NCI-H748 treated with DMSO at 0.1 percent for 48 hours (cell line): Measurements from ENCODE around the gene THSD4.
"Not testable (repeated sequence)": the region's sequence is repeated elsewhere in the genome, so short reads cannot be mapped to it uniquely, and the experiment has no call there.

Experiments
- DNase-seq: peaks from one replicate; lab custom pipeline; 2025; lab: John Stamatoyannopoulos, UW

Gene THSD4

DNA sequence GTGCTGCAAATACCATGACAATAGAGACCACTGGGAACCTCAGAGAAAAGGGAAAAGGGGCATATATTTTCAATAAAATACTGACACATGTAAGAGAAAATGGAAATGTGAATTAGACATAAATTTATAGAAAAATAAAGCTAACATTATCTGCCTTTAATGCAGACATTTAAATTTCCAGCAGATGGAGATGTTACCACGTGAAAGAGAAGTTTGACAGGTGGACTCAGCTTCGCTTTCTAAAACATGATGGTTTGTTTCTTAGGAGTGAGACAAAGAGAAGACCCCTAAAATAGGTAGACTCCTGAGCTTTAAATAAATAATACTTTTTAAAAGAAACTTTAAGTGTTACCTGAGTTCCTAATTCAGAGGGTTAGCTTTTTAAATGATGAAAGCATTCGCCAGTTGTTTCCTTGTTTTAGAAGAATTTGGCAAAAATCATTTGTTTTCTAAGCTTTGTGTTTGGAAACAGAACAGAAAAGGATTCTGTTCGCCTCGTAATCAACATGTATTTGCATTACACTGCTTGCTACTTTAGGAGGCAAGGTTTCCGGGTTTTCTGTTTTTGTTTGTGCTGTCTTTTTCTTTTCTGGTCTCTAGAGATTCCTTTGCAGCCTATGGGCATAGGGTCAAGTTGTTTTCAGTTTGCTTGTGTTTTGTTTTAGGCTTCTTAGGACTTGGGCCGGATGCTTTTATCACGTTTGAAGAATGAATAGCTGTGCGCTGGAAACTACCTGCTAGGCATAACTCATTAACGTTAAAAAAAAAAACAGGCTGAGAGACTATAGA lies 271.4 kb downstream of the THSD4 start:
- DNase-seq, result no peak

DNA sequence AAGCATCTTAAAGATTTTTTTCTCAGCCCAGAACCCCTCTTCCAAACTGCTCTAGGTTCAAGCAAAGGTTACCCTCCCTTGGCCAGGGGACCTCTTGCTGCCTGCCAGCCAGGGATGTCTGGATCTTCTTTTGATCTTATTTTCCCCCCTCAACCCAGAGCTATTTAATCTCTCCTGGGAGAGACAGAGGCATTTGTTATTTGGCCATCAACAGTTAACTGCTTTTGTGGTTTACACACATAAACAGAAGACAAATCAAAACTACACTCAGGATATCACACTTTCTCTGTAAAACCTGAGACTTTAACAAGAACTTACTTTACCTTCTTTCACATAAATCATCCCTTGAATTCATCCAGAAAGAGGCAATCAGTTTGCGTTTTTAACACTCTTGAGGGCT lies 272.5 kb downstream of the THSD4 start:
- no peak for DNase-seq

DNA sequence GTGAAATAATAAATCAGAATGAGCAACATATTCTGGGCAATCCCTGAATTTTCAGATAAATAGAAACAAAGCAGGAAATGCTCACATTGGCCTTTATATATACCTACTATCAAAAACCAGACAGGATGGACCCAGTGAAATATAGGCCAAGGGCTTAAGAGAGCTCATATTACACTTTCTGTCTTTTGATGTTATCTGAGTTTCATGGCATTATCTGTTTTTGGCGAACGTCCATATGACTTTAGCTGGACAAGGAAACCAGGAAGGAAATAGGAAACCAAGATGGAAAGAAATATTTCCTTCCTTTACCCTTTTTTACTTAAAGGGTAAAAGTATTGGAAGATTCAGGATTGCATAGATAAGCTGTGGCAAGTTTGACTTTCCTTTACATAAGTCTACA lies 274.8 kb downstream of the THSD4 start:
- no peak for DNase-seq

DNA sequence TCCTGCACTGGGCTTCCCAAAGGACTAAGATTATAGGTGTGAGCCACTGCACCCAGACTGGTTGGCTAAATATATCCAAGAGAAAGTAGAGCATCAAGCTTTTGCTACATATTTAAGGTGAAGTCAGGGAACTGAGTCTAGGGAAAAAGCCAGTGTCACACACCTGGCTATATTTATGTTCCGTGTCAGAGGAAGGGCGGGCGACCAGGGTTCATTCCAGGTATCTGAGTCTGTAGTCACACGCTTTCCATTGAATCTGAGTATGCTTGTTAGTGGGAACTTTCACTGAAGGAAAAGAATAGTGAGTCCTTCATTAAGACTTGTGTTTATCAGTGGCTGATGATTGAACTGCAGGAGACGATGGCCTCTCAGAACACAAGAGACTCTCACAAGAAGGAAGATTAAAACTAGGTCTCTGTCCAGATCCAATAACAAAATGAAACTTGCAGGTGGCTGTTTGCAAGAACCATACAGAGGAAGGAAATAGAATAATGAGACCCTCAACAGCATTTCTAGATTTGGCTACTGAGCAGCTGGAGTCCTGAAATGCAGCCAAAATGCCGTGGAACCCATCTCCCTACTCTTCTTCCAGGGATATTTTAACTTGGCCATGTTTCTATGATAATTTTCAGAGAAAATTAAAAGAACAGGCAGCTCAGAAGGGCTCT lies 276.3 kb downstream of the THSD4 start:
- no peak for DNase-seq

DNA sequence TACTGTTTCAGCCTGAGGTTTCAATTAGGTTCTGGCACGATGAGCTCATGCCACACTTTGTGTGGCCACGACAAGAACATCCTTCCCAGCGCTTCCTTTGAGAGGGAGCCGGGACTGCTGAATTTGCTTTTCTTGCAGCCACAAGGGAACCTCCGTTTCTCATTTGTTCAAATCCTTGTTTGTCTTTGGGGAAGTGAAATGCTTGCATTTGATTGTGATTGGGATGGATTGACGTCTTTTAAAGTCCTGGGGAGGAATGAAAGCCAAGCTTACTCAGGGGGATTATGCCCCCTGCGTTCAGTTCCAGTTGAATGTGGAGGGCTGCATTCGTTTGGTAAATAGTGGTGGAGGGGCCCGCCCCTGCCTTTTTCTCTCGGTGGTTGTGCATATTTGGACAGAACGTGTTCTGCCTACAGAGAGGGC lies 277.6 kb downstream of the THSD4 start:
- DNase-seq, result no peak

DNA sequence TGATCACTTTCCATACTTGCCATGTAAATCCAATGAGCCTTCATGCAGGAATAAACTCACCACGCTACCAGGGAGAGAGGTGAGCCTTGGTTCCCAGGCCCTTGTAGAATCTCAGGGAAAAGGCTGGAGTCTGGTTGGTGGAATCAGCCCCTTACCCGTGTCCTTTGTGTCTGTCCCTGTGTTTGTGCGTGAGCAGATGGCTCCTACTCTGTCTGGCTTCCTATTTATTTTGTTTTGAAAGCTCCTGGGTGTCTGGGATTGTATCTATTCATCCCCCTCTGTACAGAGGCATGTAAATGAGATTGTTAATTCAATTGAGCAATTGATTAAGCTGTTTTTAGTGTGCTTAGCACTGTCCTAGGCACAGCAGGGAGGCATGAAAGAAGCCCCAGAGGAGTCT lies 278.1 kb downstream of the THSD4 start:
- no peak for DNase-seq

DNA sequence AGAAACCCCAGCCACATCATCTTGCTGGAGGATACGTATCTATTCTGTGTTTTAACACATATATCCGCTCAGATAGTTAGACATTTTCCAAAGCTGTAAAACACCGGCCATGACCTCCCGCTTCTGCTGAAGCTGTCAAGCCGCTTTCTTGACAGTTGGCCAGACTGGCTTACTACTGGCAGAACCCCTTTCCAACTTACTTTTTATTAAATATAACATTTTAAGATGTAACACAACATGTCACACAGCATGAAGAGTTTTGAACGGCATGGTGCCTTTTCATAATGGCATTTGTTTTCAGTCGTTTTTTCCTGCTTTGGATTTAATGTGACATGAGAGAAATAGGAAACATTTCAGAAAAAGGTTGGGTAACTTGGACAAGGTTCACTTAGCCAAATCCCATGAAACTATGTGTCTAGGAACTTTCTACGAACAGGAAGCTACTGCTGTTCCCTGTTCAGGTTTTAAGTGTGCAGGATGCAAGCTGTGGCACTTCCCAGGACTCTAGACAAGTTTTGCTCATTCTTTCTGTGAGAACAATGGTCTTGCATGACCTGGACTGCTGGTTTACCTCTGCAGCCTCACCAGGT lies 281.4 kb downstream of the THSD4 start:
- DNase-seq, result no peak

DNA sequence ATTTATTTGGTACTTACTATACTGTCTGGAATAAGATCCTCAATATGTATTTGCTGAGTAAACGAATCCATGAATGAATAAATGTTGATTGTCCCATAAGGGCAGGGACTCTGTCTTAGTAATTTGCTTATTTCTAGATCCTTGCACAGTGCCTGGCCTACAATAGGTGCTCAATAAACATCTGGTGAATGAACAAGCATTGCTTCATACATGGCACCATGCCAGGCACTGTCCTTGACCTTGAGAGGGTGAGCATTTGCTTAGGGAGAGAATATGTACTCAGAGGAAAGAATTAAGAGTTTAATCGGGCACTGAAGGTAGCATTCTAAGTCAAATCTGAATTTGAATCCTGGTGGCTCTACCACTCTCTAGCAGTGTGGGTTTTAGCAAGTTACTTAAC lies 282.1 kb downstream of the THSD4 start:
- DNase-seq, result no peak

DNA sequence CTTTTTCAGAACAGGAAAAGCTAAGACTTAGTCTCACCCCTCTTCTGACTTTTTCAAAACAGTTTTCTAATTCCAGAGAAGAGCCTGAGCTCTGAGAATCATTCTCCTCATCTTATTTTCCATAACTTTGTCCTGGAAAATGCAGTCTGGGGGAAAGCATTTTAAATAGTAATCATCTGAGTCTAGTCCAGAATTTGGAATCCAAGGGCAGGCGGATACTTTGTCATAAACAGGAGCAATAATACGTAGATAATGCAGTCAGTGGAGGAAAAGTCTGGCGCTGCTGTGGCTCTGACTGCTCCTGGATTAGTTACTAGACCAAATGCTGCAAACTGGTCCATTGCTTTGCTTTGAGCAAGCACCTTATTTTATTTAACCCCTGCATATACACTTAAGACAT lies 285.0 kb downstream of the THSD4 start:
- no peak for DNase-seq

DNA sequence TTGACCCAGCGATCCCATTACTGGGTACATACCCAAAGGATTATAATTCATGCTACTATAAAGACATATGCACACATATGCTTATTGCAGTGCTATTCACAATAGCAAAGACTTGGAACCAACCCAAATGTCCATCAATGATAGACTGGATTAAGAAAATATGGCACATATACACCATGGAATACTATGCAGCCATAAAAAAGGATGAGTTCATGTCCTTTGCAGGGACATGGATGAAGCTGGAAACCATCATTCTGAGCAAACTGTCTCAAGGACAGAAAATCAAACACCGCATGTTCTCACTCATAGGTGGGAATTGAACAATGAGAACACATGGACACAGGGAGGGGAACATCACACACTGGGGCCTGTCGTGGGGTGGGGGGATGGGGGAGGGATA lies 286.5 kb downstream of the THSD4 start:
- not testable (repeated sequence) for DNase-seq

DNA sequence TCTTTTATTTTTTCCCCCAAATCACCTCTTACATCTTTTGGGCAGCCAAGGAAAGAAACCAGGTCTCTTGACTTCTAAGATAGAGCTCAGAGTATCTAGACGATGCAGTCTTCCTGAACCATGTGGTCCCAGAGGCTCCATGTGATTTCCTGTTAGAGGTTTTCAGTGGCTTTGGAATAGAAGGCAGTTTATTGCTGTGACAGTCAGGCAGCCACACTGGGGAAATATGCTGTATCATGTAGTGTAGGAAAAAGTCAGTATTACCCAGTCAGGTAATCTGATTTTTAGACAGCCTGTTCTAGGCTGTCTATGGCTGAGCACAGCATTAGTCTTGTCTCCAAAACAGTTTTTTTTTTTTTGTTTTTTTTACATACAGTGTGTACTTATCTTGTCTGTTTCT lies 294.3 kb downstream of the THSD4 start:
- DNase-seq, result no peak

DNA sequence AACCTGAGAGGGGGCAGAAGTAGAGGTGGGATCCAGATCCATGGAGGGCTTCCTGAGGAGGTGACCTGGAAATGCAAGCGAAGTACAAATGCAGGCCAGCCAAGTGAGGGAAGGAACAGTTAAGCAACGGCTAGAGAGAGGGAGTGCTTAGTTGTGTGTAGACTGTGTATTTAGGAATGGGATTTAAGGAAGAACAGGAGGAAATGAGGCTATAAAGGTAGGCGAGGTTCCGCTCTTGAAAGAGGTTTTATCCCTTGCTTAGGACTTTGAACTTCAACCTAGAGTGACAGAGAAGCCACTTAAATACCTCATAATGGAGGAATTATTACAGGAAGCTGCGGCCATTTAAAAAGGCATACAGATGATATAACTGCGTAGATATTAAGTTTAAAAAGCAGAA lies 295.1 kb downstream of the THSD4 start:
- no peak for DNase-seq

DNA sequence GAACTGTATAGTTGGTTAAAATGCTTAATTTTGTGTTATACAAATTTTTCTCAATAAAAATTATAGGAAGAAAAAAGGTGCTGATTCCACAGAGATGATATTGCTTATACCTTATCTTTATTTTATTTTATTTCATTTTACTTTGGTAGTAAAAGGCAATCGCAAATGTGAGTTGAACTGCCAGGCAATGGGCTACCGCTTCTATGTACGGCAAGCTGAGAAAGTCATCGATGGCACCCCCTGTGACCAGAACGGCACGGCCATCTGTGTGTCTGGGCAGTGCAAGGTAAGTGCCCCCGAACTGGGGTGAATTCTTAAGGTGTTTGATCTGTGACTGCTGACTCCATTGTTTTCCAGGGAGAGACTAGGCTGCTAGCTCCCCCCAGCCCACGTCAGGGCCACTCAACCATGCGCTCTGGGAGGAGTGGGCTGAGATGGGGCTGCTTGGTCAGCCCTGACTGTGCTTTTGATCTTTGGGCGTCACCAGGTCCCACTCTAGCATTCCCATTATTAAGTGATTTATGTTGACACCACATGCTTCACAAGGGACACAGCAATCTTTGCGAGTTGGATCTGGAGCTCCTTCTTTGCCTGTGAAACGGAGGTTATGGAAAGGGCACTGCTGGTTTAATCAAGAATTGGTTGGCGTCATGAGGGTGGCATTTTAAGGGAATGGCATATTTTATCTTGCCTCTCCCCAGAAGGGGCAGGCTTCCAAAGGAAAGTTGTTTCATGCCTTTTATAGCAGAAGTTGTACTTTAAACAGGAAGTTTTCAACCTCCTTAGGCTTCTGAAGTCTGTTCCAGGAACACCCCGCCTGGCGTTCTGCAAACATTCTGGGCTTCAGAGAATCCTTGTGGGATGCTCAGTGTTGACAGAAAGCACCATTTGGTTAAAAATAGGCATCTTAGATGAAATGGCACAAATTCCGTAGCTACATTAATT lies 296.5 kb downstream of the THSD4 start:
- no peak for DNase-seq

DNA sequence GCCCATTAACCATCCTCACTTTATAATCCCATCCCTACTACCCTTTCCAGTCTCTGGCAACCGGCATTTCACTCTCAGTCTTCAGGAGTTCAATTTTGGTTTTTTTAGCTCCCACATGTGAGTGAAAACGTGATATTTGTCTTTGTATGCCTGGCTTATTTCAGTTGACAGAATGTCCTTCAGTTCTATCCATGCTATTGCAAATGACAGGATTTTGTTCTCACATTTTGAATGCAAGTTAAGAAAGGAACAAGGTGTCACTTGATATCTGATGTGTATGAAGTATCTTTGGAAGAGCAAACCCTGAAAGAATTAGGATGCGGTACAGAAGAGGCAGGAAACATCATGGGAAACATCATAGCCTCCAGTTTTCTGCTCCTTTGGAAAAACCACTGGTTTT lies 298.1 kb downstream of the THSD4 start:
- DNase-seq, result no peak

DNA sequence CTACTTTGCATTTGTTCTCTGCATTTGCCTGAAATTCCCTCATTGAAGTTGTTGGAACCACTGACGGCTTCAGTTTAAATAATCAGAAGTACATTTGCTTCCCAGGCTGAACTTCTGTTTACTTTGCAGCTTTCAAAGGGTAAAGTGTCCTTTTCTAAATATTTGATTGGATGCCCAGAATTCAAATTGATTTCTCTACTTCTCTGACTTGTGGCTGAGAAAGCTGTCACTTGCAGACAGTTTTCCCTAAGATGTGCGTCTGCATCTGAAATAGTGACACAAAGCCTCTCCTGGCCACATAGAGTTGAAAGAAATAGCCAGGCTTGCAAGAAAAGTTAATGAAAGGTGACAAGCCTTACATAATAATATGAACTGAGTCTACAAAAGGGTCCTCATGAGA lies 299.6 kb downstream of the THSD4 start:
- DNase-seq, result no peak

DNA sequence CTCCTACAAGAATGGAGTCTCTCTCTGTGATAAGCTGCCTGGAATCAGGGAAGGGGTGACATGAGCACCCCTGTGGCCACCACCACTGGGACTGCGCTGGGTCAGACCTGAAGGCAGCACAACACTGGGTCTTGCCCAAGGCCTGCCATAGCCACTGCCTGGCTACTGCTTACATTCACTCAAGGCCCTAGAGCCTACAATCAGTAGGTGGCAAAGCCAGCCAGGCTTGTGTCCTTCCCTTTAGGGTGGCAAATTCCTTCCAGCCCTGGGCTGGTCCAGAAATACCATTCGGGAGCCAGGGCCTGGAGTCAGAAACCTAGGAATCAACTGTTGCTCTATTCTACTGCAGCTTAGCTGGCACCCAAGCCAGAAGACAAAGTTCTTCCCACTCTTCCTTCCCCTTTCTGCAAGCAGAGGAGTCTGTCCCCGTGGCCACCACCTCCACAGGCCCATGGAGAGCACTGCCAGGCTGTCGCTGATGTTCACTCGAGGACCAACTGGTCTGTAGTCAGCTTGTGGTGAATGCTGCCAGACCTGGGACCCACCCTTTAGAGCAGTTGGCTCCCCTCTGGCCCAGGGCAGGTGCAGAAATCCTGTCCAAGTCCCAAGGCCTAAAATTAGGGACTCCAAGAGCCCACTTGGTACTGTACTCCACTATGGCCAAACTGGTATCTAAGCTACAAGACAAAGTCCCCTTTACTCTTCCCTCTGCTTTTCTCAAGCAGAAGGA lies 307.4 kb downstream of the THSD4 start:
- no peak for DNase-seq

DNA sequence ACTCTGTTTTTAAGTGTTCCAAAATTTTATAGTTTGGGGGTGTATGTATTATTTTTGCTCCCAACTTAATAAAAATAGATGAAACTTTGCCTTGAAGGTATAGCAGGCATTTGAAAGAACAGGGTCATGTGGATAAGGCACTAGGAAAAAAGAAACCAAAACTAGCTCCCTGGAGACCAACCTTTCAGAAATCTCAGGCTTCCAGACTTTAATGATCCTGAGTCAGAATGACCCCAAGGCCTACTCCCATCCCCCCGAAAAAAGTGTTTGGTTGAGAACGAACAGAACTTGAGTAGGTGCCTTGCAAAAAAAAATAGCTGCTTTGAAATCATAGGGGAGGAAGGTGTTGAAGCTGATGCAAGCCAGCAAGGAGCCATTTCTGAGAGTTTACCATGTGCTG lies 309.5 kb downstream of the THSD4 start:
- DNase-seq, result no peak

DNA sequence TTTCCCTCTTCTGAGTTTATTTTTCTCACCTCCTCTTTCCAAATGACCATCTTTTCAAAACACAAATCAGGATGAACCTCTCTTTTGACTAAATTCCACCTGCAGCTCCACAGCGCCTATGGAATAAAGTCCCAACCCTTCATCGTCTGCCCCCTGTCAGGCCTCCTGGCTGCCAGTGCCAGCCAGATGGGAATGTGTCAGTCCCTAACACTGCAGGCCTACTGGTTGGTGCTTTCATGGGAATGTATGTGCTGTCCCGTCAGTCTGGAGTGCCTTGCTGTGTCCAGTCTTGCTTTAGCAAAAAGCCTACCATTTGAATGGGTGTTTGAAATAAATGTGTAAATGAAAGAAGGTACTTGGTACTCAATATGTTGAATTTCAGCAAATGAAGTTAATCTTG lies 310.1 kb downstream of the THSD4 start:
- DNase-seq, result no peak

DNA sequence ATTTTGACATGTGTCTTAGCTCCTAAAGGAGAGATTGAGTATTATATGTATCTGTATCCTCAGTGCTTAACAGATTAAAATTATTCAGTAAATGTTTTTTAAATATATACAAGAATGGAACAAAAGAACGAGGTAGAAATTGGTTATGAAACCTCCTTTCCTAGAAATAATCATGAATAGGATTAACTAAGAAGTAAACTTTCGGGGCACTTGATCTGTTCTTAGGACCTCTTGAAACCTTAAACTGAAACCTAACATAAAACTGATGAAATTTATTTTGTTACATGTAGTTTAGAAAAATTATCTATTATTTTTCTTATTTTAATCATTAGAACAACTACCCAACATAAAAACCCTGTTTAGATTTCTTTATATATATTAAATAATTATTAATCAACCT lies 311.5 kb downstream of the THSD4 start:
- no peak for DNase-seq

DNA sequence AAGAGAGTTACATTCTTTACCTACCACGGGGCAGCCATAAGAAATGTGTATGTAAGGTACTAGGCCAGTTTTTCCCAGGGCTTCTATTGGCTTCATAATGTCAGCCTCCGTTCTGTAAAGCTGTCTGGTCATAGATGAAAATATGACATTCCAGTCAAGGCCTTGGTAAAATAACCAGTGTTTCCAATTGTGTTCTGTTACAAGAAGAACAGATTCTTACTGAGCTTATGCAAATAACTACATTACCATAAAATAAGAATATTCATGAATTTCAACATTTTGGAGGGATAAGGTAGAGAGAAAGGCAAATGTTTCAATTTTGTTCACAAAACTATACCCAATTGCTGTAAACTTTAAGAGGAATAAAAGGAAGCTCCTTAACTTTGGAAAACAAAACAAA lies 315.5 kb downstream of the THSD4 start:
- DNase-seq, result no peak
